H9 (cell line): ENCODE results near the gene PRDM5. TPM values are rescaled to one million over a fixed set of nuclear protein-coding genes. Genes with fewer than 3 reads are reported as not detected.

Source experiments
- DNase-seq: peaks from one replicate; pipeline ENCODE4 v3.0.0-alpha.2; 2017
- H2AFZ ChIP-seq: one replicate; pipeline ENCODE4 v1.6.1; 2013; ENCODE audit warnings: mild to moderate bottlenecking, low read length, control low read depth, moderate library complexity
- H2AK5ac ChIP-seq: 2 replicates; pipeline ENCODE4 v1.6.1; 2013; ENCODE audit warnings: low read length, control low read depth, mixed read lengths; ENCODE audit not compliant: insufficient read length
- H2BK120ac ChIP-seq: one replicate; pipeline ENCODE4 v1.6.1; 2013; ENCODE audit warnings: low read depth, mild to moderate bottlenecking, low read length, control low read depth, inconsistent platforms; ENCODE audit not compliant: poor library complexity, severe bottlenecking
- H2BK12ac ChIP-seq: 2 replicates; pipeline ENCODE4 v1.6.1; 2013; ENCODE audit warnings: low read length, control low read depth, mixed read lengths, low read depth; ENCODE audit not compliant: insufficient read length
- H2BK15ac ChIP-seq: 2 replicates; pipeline ENCODE4 v1.6.1; 2013; ENCODE audit warnings: low read depth, low read length, control low read depth
- H2BK20ac ChIP-seq: one replicate; pipeline ENCODE4 v1.6.1; 2013; ENCODE audit warnings: low read depth, mild to moderate bottlenecking, low read length, control low read depth, inconsistent platforms; ENCODE audit not compliant: poor library complexity, severe bottlenecking
- H2BK5ac ChIP-seq: 2 replicates; pipeline ENCODE4 v1.6.1; 2013; ENCODE audit warnings: low read length, control low read depth, mixed read lengths; ENCODE audit not compliant: insufficient read length
- H3K14ac ChIP-seq: 2 replicates; pipeline ENCODE4 v1.6.1; 2013; ENCODE audit warnings: low read length, control low read depth; ENCODE audit not compliant: insufficient read depth
- H3K18ac ChIP-seq: 2 replicates; pipeline ENCODE4 v1.6.1; 2013; ENCODE audit warnings: low read depth, mild to moderate bottlenecking, mixed read lengths, low read length, control low read depth; ENCODE audit not compliant: insufficient read length
- H3K23ac ChIP-seq: 2 replicates; pipeline ENCODE4 v1.6.1; 2013; ENCODE audit warnings: low read length, control low read depth, mixed read lengths, low read depth; ENCODE audit not compliant: insufficient read length
- H3K23me2 ChIP-seq: 2 replicates; pipeline ENCODE4 v1.6.1; 2013; ENCODE audit warnings: low read depth, mild to moderate bottlenecking, mixed read lengths, low read length, control low read depth; ENCODE audit not compliant: insufficient read length, poor library complexity, severe bottlenecking
- H3K27ac ChIP-seq: 2 replicates; pipeline ENCODE4 v1.5.1; 2013; ENCODE audit warnings: low read length, control low read depth, mixed read lengths, low read depth; ENCODE audit not compliant: insufficient read length
- H3K27me3 ChIP-seq: 2 replicates; pipeline ENCODE4 v1.6.1; 2013; ENCODE audit warnings: low read length, control low read depth, inconsistent platforms; ENCODE audit not compliant: insufficient read depth
- H3K4ac ChIP-seq: 2 replicates; pipeline ENCODE4 v1.6.1; 2013; ENCODE audit warnings: low read depth, mild to moderate bottlenecking, control low read depth, inconsistent platforms, low read length, moderate library complexity
- H3K4me1 ChIP-seq: 2 replicates; pipeline ENCODE4 v1.6.1; 2013; ENCODE audit warnings: low read length, control low read depth, inconsistent platforms; ENCODE audit not compliant: insufficient read depth
- H3K4me2 ChIP-seq: 2 replicates; pipeline ENCODE4 v1.6.1; 2013; ENCODE audit warnings: low read length, control low read depth, mixed read lengths; ENCODE audit not compliant: insufficient read length, insufficient read depth
- H3K56ac ChIP-seq: 2 replicates; pipeline ENCODE4 v1.6.1; 2013; ENCODE audit warnings: low read depth, mild to moderate bottlenecking, mixed read lengths, low read length, control low read depth; ENCODE audit not compliant: insufficient read length
- H3K79me1 ChIP-seq: 2 replicates; pipeline ENCODE4 v1.6.1; 2013; ENCODE audit warnings: low read depth, mild to moderate bottlenecking, moderate library complexity, low read length, control low read depth, inconsistent platforms; ENCODE audit not compliant: insufficient read depth, poor library complexity, severe bottlenecking
- H3K79me2 ChIP-seq: 2 replicates; pipeline ENCODE4 v1.6.1; 2013; ENCODE audit warnings: low read length, control low read depth, inconsistent platforms; ENCODE audit not compliant: insufficient read depth
- H3K9ac ChIP-seq: 2 replicates; pipeline ENCODE4 v1.6.1; 2013; ENCODE audit warnings: low read length, control low read depth, mixed read lengths; ENCODE audit not compliant: insufficient read length; ENCODE audit errors: extremely low read depth
- H3K9me3 ChIP-seq: one replicate; pipeline ENCODE4 v1.6.1; 2013; ENCODE audit warnings: low read depth, low read length, inconsistent platforms; ENCODE audit not compliant: control insufficient read depth
- H3T11ph ChIP-seq: one replicate; pipeline ENCODE4 v1.6.1; 2013; ENCODE audit warnings: mild to moderate bottlenecking, low read length, control low read depth, inconsistent platforms
- H4K20me1 ChIP-seq: one replicate; pipeline ENCODE4 v1.6.1; 2013; ENCODE audit not compliant: control insufficient read depth, insufficient read length, insufficient read depth
- H4K5ac ChIP-seq: 2 replicates; pipeline ENCODE4 v1.6.1; 2013; ENCODE audit warnings: low read depth, mild to moderate bottlenecking, mixed read lengths, low read length, control low read depth; ENCODE audit not compliant: insufficient read length
- H4K8ac ChIP-seq: replicated peaks from 2 replicates; pipeline ENCODE4 v1.6.1; 2013; ENCODE audit warnings: low read length, control low read depth, mixed read lengths, low read depth; ENCODE audit not compliant: insufficient read length
- H4K91ac ChIP-seq: 2 replicates; pipeline ENCODE4 v1.6.1; 2013; ENCODE audit warnings: low read depth, mild to moderate bottlenecking, moderate library complexity, mixed read lengths, low read length, control low read depth; ENCODE audit not compliant: insufficient read length
- H3K27ac Mint-ChIP-seq, 3 experiments: 2 replicates in 2 of 3; 3 replicates in 1 of 3; pipeline ENCODE4 v1.8.0; 2020 to 2021; ENCODE audit warnings: mixed read lengths in 3 of 3, mild to moderate bottlenecking in 1 of 3, moderate library complexity in 1 of 3
- H3K27me3 Mint-ChIP-seq: 2 replicates; pipeline ENCODE4 v1.8.0; 2021; ENCODE audit warnings: low read depth, mild to moderate bottlenecking, moderate library complexity, mixed read lengths
- H3K36me3 Mint-ChIP-seq, 3 experiments: 2 replicates in 2 of 3; 3 replicates in 1 of 3; pipeline ENCODE4 v1.8.0; 2020 to 2021; ENCODE audit warnings: low read depth in 3 of 3, mixed read lengths in 3 of 3; ENCODE audit not compliant: insufficient read depth in 1 of 3
- H3K4me1 Mint-ChIP-seq, 2 experiments: 2 replicates each; pipeline ENCODE4 v1.8.0; 2020; ENCODE audit warnings: mixed read lengths in 2 of 2
- H3K4me3 Mint-ChIP-seq, 2 experiments: 2 replicates in 1 of 2; 3 replicates in 1 of 2; pipeline ENCODE4 v1.8.0; 2020 to 2021; ENCODE audit warnings: mild to moderate bottlenecking in 2 of 2, mixed read lengths in 2 of 2, moderate library complexity in 1 of 2
- H3K9me3 Mint-ChIP-seq, 2 experiments: 2 replicates in 1 of 2; 3 replicates in 1 of 2; pipeline ENCODE4 v1.8.0; 2020; ENCODE audit warnings: mild to moderate bottlenecking in 2 of 2, mixed read lengths in 2 of 2, moderate library complexity in 1 of 2
- WGBS: extraction: QIAGEN DNeasy Blood & Tissue Kit; methylation state at CpG from one replicate; pipeline ENCODE4 v1.1.7; 2013; ENCODE audit warnings: missing lambda C conversion rate, low lambda C conversion rate, mixed read lengths; ENCODE audit not compliant: insufficient read length; ENCODE audit errors: extremely low coverage; 5-methylcytosine and 5-hydroxymethylcytosine counted together
- total RNA-seq: library from RNA; stranded (reverse); gene quantifications from 2 replicates; pipeline ENCODE4 v1.2.1, GENCODE V29; 2021
- TF ChIP-seq, protein P1 (sequence below): fragments of 200-600 bp; sonication (generic); conservative IDR thresholded peaks from 3 replicates; pipeline ENCODE4 v1.8.0; 2021; ENCODE audit warnings: antibody characterized with exemption, mild to moderate bottlenecking

Gene PRDM5
- total RNA-seq, 1 experiment from 2014 or later = 21.7 TPM

DNA sequence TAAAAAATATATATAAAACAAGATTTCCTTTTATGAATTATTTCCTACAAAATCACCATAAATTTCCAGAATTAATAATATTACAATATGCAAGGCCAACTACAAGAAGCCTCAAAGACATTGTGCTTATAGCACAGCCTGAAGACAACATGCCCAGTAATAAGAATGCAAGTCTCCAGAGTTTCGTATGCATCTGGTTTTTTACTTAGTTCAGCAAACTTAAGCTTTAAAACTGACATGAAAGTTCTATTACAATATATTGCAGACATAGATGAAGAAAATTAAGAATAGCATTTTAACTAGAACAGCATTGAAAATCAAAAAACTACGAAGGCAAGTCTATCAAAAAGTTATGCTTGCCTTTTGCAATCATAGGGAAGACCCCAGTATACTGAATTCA is 107.6 kb downstream of the PRDM5 start:
- Histone ChIP-seq H2BK12ac (no peak overlapping the region), H3K4me2 (no peak overlapping the region), H3T11ph (no peak overlapping the region), H4K5ac (no peak overlapping the region), H4K91ac (no peak overlapping the region), H3K79me2 (no peaks in the 10 kb centered on the region), H3K56ac (no peak overlapping the region), H3K9ac (no peak overlapping the region), H3K4me1 (no peaks in the 10 kb centered on the region), H2AFZ (no peak overlapping the region), H3K27ac (no peak overlapping the region), H3K79me1 (no peaks in the 10 kb centered on the region), H3K4ac (no peak overlapping the region), H2BK5ac (no peak overlapping the region), H3K18ac (no peak overlapping the region), H2BK15ac (no peak overlapping the region), H2AK5ac (no peak overlapping the region), H4K8ac (no peak overlapping the region), H4K20me1 (no peaks in the 10 kb centered on the region), H3K14ac (no peak overlapping the region), H2BK120ac (no peak overlapping the region), H3K9me3 (no peaks in the 10 kb centered on the region), H3K27me3 (no peaks in the 10 kb centered on the region), H3K23ac (no peak overlapping the region), H3K23me2 (no peaks in the 10 kb centered on the region), H2BK20ac (no peak overlapping the region)
- Mint-ChIP-seq H3K9me3 (peaks cover 4 to 8% of the 10 kb centered on the region in 2 experiments; a peak in 4 of 5 replicates), H3K27ac (no peak overlapping the region), H3K27me3 (no peaks in the 10 kb centered on the region), H3K36me3 (peaks cover 10 to 14% (median 11%) of the 10 kb centered on the region in 3 experiments), H3K4me3 (no peak overlapping the region), H3K4me1 (no peaks in the 10 kb centered on the region)
- DNase-seq = no peak
- no CpG with 5 or more reads among the region's 2 CpGs for WGBS
- TF ChIP-seq, protein P1, sequence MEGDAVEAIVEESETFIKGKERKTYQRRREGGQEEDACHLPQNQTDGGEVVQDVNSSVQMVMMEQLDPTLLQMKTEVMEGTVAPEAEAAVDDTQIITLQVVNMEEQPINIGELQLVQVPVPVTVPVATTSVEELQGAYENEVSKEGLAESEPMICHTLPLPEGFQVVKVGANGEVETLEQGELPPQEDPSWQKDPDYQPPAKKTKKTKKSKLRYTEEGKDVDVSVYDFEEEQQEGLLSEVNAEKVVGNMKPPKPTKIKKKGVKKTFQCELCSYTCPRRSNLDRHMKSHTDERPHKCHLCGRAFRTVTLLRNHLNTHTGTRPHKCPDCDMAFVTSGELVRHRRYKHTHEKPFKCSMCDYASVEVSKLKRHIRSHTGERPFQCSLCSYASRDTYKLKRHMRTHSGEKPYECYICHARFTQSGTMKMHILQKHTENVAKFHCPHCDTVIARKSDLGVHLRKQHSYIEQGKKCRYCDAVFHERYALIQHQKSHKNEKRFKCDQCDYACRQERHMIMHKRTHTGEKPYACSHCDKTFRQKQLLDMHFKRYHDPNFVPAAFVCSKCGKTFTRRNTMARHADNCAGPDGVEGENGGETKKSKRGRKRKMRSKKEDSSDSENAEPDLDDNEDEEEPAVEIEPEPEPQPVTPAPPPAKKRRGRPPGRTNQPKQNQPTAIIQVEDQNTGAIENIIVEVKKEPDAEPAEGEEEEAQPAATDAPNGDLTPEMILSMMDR = no peak
